Measurements from ENCODE around the gene VASN.

- no peak for TF ChIP-seq CTCF (IDR thresholded peaks at IDR 0.05; ENCODE audit: low read length)
- no peak for TF ChIP-seq EZH2 (IDR thresholded peaks at IDR 0.05; ENCODE audit: borderline replicate concordance, low read length)
Measured at GRCh38 chr16:4386451-4386805, 14.8 kb downstream of the VASN start.
